RCC 7860 (cell line): ENCODE measurements around the gene GULP1.
A peak's percentile ranks its signal among the peaks of the same experiment; 100 is the strongest.
"Not testable (repeated sequence)": the region's sequence is repeated elsewhere in the genome, so short reads cannot be mapped to it uniquely, and the experiment has no call there.

Experiments used
- DNase-seq: peaks from one replicate; pipeline ENCODE4 v3.0.0-alpha.2; 2015; ENCODE audit warnings: low spot score
- FAIRE-seq: peaks from 2 replicates; lab custom pipeline; 2012; peaks lifted over from hg19 to GRCh38; lab: Jason Lieb, UNC

Gene GULP1

DNA sequence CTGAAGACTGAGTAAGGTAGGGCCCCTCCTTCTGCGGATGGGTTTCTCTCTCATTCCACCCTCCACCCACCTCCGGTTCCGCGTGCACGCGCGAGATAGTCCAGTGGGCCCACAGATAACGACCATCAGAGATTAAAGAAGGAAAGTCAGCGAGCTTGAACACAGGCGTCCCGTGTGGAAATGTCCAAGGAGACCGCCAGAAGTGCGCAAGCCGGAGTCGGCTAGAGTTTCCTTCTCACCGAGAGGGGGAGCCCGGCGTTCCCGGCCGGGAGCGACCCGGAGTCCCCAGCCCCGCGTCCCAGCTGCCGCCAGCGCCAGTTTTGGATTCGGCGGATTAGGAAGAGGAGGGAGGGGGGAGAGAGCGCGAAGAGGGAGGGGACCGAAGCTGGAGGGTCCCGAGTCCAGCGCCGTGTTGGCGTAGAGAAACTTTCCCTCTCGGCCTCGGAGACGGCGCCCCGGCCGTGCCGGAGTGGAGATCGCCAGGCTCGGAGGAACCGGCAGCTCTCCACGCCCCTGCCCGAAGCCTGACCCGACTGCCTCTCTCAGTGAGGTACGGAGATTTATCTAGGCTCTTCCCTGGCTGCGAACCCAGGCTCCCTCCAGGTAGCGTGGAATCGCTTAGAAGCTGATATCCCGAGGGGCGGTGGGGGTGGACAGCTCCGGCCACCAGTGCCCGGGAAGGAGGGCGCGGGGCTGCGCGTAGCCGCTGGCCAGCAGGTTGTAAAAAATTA, at the start of gene GULP1:
Gene GULP1 (plus strand): TSS at position 258 of the 731 bp plus-strand sequence. CDS start 185,829 bp downstream, outside the sequence.
- peak; percentile 40 for FAIRE-seq
- peak; percentile 56 for DNase-seq

DNA sequence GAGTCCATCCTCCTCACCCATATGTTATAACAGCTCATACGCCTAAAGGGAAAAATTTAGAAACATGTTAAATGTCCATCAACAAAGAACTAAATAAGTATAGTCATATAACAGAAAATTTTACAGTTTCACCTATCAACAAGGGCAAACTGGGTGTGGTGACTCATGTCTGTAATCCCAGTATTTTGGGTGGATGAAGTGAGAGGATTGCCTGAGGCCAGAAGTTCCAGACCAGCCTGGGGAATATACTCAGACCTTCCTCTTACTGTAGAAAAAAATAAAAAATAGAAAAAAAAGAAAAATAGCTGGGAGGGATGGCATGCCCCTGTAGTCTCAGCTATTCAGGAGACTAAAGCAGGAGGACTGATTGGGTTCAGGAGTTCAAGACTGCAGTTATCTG, 48.3 kb upstream of the GULP1 start:
- DNase-seq: no peak
- no peak for FAIRE-seq

- no peak for FAIRE-seq
- no peak for DNase-seq
Measured at GRCh38 chr2:188244383-188244782, 47.3 kb upstream of the GULP1 start.

GRCh38 chr2:188245230-188245629, 46.4 kb upstream of the GULP1 start:
- no peak for FAIRE-seq

DNA sequence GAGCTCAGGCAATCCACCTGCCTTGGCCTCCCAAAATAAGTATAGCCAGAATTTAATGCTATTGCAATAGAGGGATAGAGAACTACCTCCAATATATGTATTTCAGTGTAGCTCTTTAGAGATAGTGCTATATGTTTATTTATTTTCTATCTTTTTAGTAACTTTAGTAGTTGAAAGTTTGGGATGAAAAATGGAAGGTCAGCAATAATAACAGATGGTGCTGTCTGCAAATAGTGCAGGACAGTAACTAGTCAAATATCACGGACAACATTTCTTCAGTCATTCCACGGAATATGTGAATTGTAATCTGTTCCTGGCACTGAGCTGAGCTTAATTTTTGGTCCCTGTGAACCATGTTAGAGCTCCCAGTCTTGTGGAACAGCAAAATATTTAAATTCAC, 43.2 kb upstream of the GULP1 start:
- no peak for FAIRE-seq
- DNase-seq: no peak

More at GRCh38 chr2:188245230-188245629, 46.4 kb upstream of the GULP1 start:
- DNase-seq: no peak

DNA sequence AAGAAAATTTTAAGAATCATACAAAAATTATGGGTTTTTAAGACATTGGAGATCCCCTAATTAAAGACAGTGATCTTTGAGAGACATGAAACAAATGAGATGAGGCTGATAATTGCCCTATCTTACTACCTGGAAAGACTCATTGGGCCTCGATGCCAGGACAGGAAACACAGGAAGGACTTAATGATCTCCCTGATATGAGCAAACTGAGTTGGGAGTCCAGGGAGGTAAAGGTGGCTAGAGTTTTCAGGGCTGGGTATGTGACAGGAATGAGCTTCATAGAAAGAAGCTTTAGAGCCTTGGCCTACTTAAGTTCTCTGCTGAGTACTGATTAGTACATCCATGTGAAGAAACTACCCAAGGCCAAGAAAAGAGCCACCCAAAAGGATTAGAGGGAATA, 40.6 kb upstream of the GULP1 start:
- DNase-seq (no peak), FAIRE-seq (no peak)

GRCh38 chr2:188256420-188256819, 35.3 kb upstream of the GULP1 start:
- no peak for DNase-seq

GRCh38 chr2:188265315-188265714, 26.4 kb upstream of the GULP1 start:
- FAIRE-seq (no peak), DNase-seq (no peak)

More at GRCh38 chr2:188256420-188256819, 35.3 kb upstream of the GULP1 start:
- no peak for FAIRE-seq

DNA sequence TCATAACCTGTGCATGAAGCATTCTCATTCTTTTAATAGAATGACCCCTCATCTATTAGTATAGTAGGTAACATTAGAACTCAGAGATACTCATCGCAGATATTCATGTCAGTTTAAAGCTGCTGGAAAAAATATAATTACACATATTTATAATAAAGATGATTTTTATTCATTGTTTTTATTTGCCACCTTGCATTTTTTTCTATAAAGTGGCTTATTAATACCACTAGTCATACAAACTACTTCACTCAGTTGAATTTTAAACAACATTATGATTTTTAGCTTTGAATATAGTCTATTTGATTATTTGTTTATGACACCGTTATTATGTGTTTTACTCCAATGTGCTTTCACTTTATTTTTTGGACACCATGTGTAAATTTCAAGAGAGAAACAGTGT, 23.9 kb upstream of the GULP1 start:
- DNase-seq: no peak
- no peak for FAIRE-seq

DNA sequence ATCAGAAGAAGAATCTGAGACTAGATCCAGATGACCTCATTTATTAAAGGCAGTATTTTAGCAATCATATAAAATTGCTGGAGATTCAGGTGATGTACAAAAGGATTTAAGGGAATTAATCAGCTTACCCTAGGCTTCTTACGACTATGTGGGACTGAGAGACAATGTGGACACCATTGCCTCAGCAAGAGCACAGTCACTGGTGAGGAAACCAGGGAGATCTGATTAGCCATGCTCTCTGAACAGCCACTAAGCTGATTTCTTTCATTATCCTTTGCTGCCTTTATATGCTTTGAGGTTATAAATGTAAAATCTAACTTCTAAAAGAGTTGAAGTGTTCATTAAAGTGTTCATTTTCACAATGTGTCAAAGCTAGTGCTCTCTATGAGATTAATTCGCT, 22.7 kb upstream of the GULP1 start:
- FAIRE-seq: no peak

DNA sequence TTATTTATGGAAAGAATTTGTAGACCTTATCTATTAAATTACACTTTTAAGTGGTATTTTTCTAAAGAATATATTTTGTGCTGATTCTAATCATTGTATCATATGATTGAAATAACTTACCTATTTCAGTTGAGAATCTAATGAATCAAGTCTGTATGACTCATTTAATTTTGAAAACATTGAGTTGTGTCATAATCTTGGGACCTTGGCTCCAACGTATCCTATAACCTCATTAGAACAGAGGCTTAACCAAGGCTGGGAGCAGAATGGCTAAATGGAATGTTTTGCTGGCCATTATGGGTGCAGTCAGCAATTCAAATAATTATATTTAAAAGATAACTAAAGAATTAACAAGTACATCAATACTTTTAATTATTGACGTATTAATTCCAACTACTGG, 19.6 kb upstream of the GULP1 start:
- DNase-seq (no peak), FAIRE-seq (no peak)

More for the DNA sequence above, 22.7 kb upstream of the GULP1 start:
- no peak for DNase-seq

GRCh38 chr2:188274274-188274673, 17.4 kb upstream of the GULP1 start:
- no peak for FAIRE-seq
- DNase-seq: no peak

GRCh38 chr2:188276255-188276654, 15.4 kb upstream of the GULP1 start:
- no peak for DNase-seq
- FAIRE-seq: no peak

DNA sequence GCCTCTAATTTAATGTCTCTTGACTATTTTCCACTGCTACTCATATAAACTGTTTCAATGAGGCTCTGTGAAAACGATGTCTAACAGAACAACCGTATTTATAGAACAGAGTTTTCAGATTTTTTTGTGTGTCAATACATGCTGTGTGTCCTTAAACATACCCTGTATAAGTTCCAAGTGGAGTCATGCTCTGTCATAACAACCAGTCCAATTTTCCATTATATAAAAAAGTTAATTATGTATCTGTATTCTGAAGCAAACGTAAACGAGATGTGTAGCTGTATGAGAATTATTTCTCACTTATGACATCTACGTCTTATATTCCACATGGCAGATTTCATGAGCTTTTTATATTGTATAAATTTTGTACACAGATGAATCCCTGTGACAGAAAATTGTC, 13.9 kb upstream of the GULP1 start:
- DNase-seq: no peak
- no peak for FAIRE-seq

DNA sequence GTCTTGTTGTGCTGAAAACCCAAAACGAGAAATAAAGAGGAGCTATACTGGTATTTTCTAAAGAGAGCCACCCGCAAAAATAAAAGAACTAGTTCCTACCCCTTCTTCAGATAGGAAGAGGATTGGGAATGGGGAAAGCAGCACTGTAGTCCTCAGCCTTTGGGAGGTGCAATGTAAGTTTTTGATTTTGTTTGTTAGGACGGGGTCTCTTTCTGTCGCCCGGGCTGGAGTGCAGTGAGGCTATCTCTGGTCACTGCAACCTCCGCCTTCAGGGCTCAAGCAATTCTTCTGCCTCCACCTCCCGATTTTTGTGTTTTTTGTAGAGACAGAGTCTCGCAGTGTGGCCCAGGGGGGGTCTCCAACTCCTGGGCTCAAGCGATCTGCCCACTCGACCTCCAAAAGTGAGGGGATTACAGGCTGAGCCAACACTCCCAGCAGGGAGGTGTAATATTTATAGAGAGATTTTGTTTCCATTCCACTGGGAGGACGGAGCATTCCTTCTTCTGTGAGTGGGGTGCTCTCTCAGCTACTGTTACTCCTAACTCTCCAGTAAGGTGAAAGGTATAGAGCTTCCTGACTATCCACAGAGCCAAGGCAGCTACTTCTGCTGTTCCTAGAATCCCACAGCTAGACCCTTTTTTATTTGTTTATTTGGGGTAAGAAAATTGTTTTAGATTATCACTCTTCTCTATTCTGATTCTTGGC, 13.1 kb upstream of the GULP1 start:
- no peak for DNase-seq
- no peak for FAIRE-seq

DNA sequence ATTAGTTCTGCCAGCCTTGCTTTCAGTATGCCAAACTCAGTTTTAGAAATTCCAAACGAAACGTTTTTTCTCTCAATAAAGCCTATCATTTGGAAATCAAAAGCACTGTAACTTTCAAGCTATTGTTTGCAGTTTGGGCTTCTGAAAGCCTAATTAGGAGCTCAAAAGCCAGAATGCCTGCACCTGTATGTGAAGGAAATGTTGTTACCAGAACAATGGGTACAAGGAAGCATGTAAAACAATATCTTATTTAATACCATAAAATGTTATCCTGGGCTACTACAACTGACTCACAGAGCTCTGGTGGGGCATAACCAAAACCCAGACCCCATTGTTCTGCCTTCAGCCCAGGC, 12.6 kb upstream of the GULP1 start:
- no peak for FAIRE-seq
- no peak for DNase-seq

DNA sequence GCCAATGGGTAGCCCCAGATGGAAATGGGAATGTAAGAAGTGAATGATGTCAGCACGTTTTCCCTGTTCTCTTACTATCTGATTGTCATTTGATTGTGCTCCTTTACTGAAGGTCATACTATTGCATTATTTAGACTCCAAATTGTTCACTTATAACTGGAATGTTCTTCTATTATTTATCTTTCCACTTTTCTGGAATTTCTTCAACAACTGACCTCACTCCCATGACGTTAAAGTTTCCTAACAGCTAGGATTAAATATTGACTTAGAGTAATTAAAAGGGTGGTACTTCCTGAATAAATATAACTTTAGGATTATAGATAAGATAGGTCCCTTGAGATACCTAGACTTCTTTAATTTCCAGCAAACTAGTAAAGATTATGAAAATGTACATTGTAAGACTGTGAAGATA, 10.9 kb upstream of the GULP1 start:
- FAIRE-seq: no peak
- DNase-seq: no peak

GRCh38 chr2:188282907-188283306, 8.8 kb upstream of the GULP1 start:
- FAIRE-seq: no peak

DNA sequence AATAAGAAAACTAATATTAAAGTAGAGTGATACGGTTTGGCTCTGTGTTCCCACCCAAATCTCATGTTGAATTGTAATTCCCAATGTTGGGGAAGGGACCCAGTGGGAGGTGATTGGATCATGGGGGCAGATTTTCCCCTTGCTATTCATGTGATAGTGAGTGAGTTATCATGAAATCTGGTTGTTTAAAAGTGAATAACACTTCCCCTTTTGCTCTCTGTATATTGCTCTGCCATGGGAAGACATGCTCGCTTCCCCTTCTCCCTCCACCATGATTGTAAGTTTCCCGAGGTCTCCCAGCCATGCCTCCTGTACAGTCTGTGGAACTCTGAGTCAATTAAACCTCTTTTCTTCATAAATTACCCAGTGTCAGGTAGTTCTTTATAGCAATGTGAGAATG, 7.4 kb upstream of the GULP1 start:
- not testable (repeated sequence) for DNase-seq, FAIRE-seq

More at GRCh38 chr2:188282907-188283306, 8.8 kb upstream of the GULP1 start:
- DNase-seq: no peak

GRCh38 chr2:188285049-188285448, 6.6 kb upstream of the GULP1 start:
- FAIRE-seq: no peak
- DNase-seq: no peak

- no peak for DNase-seq
- no peak for FAIRE-seq
Measured at GRCh38 chr2:188285774-188286173, 5.9 kb upstream of the GULP1 start.

- FAIRE-seq (no peak), DNase-seq (no peak)
Measured at GRCh38 chr2:188291142-188291616, 495 bp upstream of the GULP1 start.
